Trophoblast cell (in vitro differentiated cells and primary cell): ENCODE measurements around the gene TEKT1. TPM values are rescaled to one million over a fixed set of nuclear protein-coding genes. Genes with fewer than 3 reads are reported as not detected.
A peak's percentile ranks its signal among the peaks of the same experiment; 100 is the strongest.
"Not testable (repeated sequence)": the region's sequence is repeated elsewhere in the genome, so short reads cannot be mapped to it uniquely, and the experiment has no call there.

ENCODE experiments used
- DNase-seq, 2 donors: peaks; one replicate each; pipeline ENCODE4 v3.0.0-alpha.2; 2016
- H2AFZ ChIP-seq: 2 replicates; pipeline ENCODE4 v1.6.1; 2013; ENCODE audit warnings: low read length, moderate library complexity, mild to moderate bottlenecking; ENCODE audit not compliant: insufficient read depth, poor library complexity
- H2AK5ac ChIP-seq: 2 replicates; pipeline ENCODE4 v1.6.1; 2013; ENCODE audit warnings: mild to moderate bottlenecking, low read length
- H2BK120ac ChIP-seq: 2 replicates; pipeline ENCODE4 v1.6.1; 2013; ENCODE audit warnings: low read length, mild to moderate bottlenecking, moderate library complexity; ENCODE audit not compliant: insufficient read depth, poor library complexity
- H2BK12ac ChIP-seq: 2 replicates; pipeline ENCODE4 v1.6.1; 2013; ENCODE audit warnings: mild to moderate bottlenecking, low read length, moderate library complexity
- H2BK5ac ChIP-seq: 2 replicates; pipeline ENCODE4 v1.6.1; 2013; ENCODE audit warnings: low read length, low read depth, moderate library complexity, mild to moderate bottlenecking; ENCODE audit not compliant: poor library complexity
- H3K14ac ChIP-seq: 2 replicates; pipeline ENCODE4 v1.6.1; 2013; ENCODE audit warnings: mild to moderate bottlenecking, low read length
- H3K18ac ChIP-seq: 2 replicates; pipeline ENCODE4 v1.6.1; 2013; ENCODE audit warnings: mild to moderate bottlenecking, low read length
- H3K23ac ChIP-seq: 2 replicates; pipeline ENCODE4 v1.6.1; 2013; ENCODE audit warnings: low read length
- H3K27ac ChIP-seq: 2 replicates; pipeline ENCODE4 v1.5.1; 2013; ENCODE audit warnings: low read depth, mild to moderate bottlenecking, inconsistent platforms, low read length, moderate library complexity
- H3K27me3 ChIP-seq: 2 replicates; pipeline ENCODE4 v1.6.1; 2013; ENCODE audit warnings: inconsistent platforms, mild to moderate bottlenecking, low read length, moderate library complexity; ENCODE audit not compliant: insufficient read depth
- H3K36me3 ChIP-seq, 2 experiments: 1 replicate in 1 of 2; 2 replicates in 1 of 2; pipeline ENCODE4 v1.6.1; 2013; ENCODE audit warnings: low read length in 2 of 2, mild to moderate bottlenecking in 2 of 2, moderate library complexity in 1 of 2; ENCODE audit not compliant: insufficient read depth in 2 of 2, control insufficient read depth in 1 of 2
- H3K4ac ChIP-seq: 2 replicates; pipeline ENCODE4 v1.6.1; 2013; ENCODE audit warnings: low read depth, mild to moderate bottlenecking, low read length, moderate library complexity
- H3K4me1 ChIP-seq, 2 experiments: 1 replicate in 1 of 2; 2 replicates in 1 of 2; pipeline ENCODE4 v1.6.1; 2013; ENCODE audit warnings: low read length in 2 of 2, mild to moderate bottlenecking in 2 of 2, moderate library complexity in 1 of 2; ENCODE audit not compliant: insufficient read depth in 2 of 2, control insufficient read depth in 1 of 2
- H3K4me2 ChIP-seq: 2 replicates; pipeline ENCODE4 v1.6.1; 2013; ENCODE audit warnings: inconsistent platforms, mild to moderate bottlenecking, low read length, moderate library complexity
- H3K4me3 ChIP-seq: 2 replicates; pipeline ENCODE4 v1.5.1; 2013; ENCODE audit warnings: mild to moderate bottlenecking, low read depth, low read length, inconsistent platforms
- H3K79me1 ChIP-seq: one replicate; pipeline ENCODE4 v1.6.1; 2013; ENCODE audit warnings: low read length
- H3K79me2 ChIP-seq: 2 replicates; pipeline ENCODE4 v1.6.1; 2013; ENCODE audit warnings: low read length, mild to moderate bottlenecking; ENCODE audit not compliant: control insufficient read depth, insufficient read depth, poor library complexity
- H3K9ac ChIP-seq: 2 replicates; pipeline ENCODE4 v1.6.1; 2013; ENCODE audit warnings: mild to moderate bottlenecking, low read length
- H3K9me3 ChIP-seq: 2 replicates; pipeline ENCODE4 v1.6.1; 2013; ENCODE audit warnings: low read depth, mild to moderate bottlenecking, control low read depth, inconsistent platforms, low read length; ENCODE audit not compliant: insufficient read depth
- H4K12ac ChIP-seq: 2 replicates; pipeline ENCODE4 v1.6.1; 2013; ENCODE audit warnings: low read depth, mild to moderate bottlenecking, low read length, moderate library complexity
- H4K8ac ChIP-seq: 2 replicates; pipeline ENCODE4 v1.6.1; 2013; ENCODE audit warnings: low read depth, mild to moderate bottlenecking, low read length, moderate library complexity
- H4K91ac ChIP-seq: one replicate; pipeline ENCODE4 v1.6.1; 2013; ENCODE audit warnings: low read depth, mild to moderate bottlenecking, low read length, moderate library complexity
- WGBS: extraction: QIAGEN DNeasy Blood & Tissue Kit; methylation state at CpG from one replicate; pipeline ENCODE4 v1.1.7; 2013; ENCODE audit warnings: missing lambda C conversion rate; ENCODE audit not compliant: insufficient read length, insufficient coverage; ENCODE audit errors: extremely low coverage; 5-methylcytosine and 5-hydroxymethylcytosine counted together
- polyA plus RNA-seq: library from polyadenylated mRNA; stranded (reverse); fragments of 200-250 nt; gene quantifications from 2 replicates; pipeline ENCODE4 v1.2.3, GENCODE V29; 2013

TEKT1 gene
- 0.04 TPM in 1 of 2 replicates, not detected in the other for polyA plus RNA-seq

DNA sequence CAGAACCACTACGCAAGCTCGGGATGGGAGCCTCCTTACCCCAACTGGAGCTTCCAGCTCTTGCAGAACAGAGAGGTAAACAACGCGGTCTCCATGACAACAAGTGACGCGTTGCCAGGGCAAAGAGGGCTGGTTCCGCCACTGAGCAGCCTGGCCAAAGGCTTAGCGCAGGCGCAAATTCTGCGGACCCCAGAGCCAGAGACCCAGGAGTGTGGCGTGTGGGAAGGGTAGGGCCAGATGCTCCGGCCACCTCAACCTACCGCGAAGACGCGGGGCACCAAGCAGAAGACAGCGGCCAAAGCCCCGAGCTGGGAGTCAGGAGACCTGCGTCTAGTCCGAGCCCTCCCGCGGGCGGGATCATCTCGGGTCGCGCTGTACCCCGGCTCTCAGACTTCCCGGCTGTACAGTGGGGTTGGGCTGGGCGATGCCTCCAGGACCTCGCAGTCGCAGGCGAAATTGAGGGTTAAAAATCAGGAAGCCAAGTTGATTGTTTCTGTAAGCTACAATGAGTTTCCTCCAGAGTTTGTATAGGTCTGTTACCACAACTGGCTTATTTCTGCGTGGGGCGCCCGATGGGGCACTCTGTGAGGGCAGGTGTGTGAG is at the start of gene TEKT1:
Gene TEKT1, minus strand, starts transcription at position 69 of the 603 bp plus-strand sequence. CDS start 1,353 bp downstream, outside the sequence.
- Histone ChIP-seq H3K27ac (no peak within 1 kb of the TSS), H3K27me3 (no peaks in the 10 kb centered on the region), H2AFZ (peak within 1 kb of the TSS; percentile 27), H2BK5ac (no peak within 1 kb of the TSS), H3K14ac (no peak within 1 kb of the TSS), H4K91ac (no peak within 1 kb of the TSS), H3K4me2 (peak within 1 kb of the TSS; percentile 77), H2BK120ac (no peak within 1 kb of the TSS), H3K9me3 (no peaks in the 10 kb centered on the region), H3K18ac (no peak within 1 kb of the TSS), H3K79me1 (no peaks in the 10 kb centered on the region), H4K12ac (peak within 1 kb of the TSS; percentile 47), H3K36me3 (no peaks in the 10 kb centered on the region), H4K8ac (no peak within 1 kb of the TSS), H3K23ac (no peak within 1 kb of the TSS), H3K4ac (no peak within 1 kb of the TSS), H3K4me1 (no peaks in the 10 kb centered on the region), H3K9ac (no peak within 1 kb of the TSS), H3K79me2 (no peaks in the 10 kb centered on the region), H3K4me3 (peak within 1 kb of the TSS; percentile 66), H2BK12ac (peak within 1 kb of the TSS; percentile 44), H2AK5ac (no peak within 1 kb of the TSS)
- WGBS, result no CpG with 5 or more reads among the region's 35 CpGs
- DNase-seq, result peak; percentile 5 to 48

DNA sequence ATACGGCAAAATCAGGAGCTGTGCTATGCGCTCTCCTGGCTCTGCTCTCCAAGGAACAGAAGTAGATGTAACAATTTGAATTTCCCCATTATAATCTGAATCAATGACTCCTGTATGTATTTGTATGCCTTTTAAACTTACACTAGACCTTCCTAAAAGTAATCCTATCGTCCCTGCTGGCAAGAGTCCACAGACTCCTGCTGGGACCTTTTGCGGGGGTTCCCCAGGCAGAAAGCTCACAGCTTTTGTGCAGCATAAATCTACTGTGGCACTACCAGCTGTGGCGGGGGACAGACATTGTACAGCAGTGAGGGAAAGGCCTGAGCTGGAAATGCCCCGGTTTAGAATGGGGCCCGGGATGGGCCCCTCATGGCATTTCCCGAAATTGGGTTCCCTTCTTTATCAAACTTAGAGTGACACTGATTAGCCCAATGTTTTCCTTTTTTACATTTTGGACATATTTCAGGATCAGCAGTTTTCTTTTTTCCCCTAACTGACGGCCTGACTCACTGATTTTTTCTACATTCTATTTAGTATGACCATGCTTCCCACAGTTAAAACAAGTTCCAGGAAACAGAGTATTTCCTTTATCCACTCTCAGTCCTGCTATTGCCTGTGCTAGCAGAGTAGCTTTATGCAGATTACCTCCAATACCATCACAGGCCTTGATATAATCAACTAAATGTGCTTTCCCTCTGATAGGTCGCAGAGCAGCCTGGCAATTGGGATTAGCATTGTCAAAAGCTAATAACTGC is 47.9 kb upstream of the TEKT1 start:
- H2BK5ac ChIP-seq, H3K9me3 ChIP-seq, H3K27me3 ChIP-seq, H3K4ac ChIP-seq, DNase-seq, H3K18ac ChIP-seq, H4K8ac ChIP-seq, H2BK120ac ChIP-seq, H3K79me2 ChIP-seq, H3K79me1 ChIP-seq, H3K4me3 ChIP-seq, H2AK5ac ChIP-seq, H3K4me2 ChIP-seq, H3K23ac ChIP-seq, H4K91ac ChIP-seq, H3K9ac ChIP-seq, H3K14ac ChIP-seq, H3K4me1 ChIP-seq, H4K12ac ChIP-seq, H2AFZ ChIP-seq, H2BK12ac ChIP-seq, H3K36me3 ChIP-seq, H3K27ac ChIP-seq: not testable (repeated sequence)
- no CpG with 5 or more reads among the region's 10 CpGs for WGBS

DNA sequence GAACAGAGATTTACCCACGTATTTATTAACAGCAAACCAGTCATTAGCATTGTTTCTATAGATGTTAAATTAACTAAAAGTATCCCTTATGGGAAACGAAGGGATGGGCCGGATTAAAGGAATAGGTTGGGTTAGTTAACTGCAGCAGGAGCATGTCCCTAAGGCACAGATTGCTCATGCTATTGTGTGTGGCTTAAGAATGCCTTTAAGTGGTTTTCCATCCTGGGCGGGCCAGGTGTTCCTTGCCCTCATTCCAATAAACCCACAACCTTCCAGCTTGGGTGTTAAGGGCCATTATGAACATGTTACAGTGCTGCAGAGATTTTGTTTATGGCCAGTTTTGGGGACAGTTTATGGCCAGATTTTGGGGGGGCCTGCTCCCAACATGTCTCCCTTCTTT is 43.7 kb upstream of the TEKT1 start:
- not testable (repeated sequence) for H3K4me2 ChIP-seq, H3K79me2 ChIP-seq, H3K27ac ChIP-seq, H3K9me3 ChIP-seq, H3K79me1 ChIP-seq, H4K91ac ChIP-seq, H3K23ac ChIP-seq, H3K4ac ChIP-seq, H2AFZ ChIP-seq, H2AK5ac ChIP-seq, H3K9ac ChIP-seq, H3K18ac ChIP-seq, H3K4me3 ChIP-seq, DNase-seq, H3K4me1 ChIP-seq, H2BK5ac ChIP-seq, H4K12ac ChIP-seq, H4K8ac ChIP-seq, H2BK12ac ChIP-seq, H3K27me3 ChIP-seq, H2BK120ac ChIP-seq, H3K14ac ChIP-seq, H3K36me3 ChIP-seq
- WGBS, result no CpG with 5 or more reads among the region's 4 CpGs

DNA sequence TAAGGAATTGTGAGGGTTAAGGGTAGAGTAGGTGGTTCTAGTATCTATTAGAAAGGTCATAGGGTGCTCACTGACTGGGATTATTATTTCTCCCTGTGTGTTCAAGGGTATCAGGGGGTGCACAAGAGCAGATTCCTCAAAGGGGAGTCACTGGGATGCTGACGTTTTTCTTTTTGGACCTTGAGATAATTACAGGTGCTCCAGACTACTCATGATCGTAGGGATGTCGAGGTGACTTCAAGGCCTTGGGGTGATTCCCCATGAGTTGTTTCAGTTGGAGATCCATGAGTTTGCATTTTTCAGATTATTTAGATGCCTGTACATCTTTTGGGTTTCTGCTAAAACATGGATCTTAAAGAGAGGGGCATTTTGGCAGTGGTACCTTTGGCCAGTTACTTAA is 41.4 kb upstream of the TEKT1 start:
- Histone ChIP-seq H4K12ac (no peak overlapping the region), H3K4ac (no peak overlapping the region), H4K91ac (no peak overlapping the region), H2BK120ac (no peak overlapping the region), H2BK5ac (no peak overlapping the region), H3K9me3 (no peaks in the 10 kb centered on the region), H3K4me3 (no peak overlapping the region), H3K27ac (no peak overlapping the region), H3K27me3 (no peaks in the 10 kb centered on the region), H3K36me3 (no peaks in the 10 kb centered on the region), H3K79me1 (no peaks in the 10 kb centered on the region), H3K23ac (no peak overlapping the region), H2BK12ac (no peak overlapping the region), H4K8ac (no peak overlapping the region), H3K4me1 (no peaks in the 10 kb centered on the region), H2AK5ac (no peak overlapping the region), H2AFZ (no peak overlapping the region), H3K79me2 (no peaks in the 10 kb centered on the region), H3K18ac (no peak overlapping the region), H3K9ac (no peak overlapping the region), H3K14ac (no peak overlapping the region), H3K4me2 (no peak overlapping the region)
- WGBS, result no CpG with 5 or more reads among the region's 3 CpGs
- DNase-seq, result no peak
